ENCODE data around the gene HNRNPF. TPM values are rescaled to one million over a fixed set of nuclear protein-coding genes. Genes with fewer than 3 reads are reported as not detected.

The HNRNPF gene
- total and polyA plus RNA-seq, 2 of the 4 experiments (the other 2 are of a cell fraction), result 169 to 207 TPM

GRCh38 chr10:43340619-43341018, 68.4 kb downstream of the HNRNPF start:
- Histone ChIP-seq H2BK120ac (ENCODE audit: low read depth, low read length) (no peak overlapping the region), H3K4ac (ENCODE audit: low read depth, low read length) (no peak overlapping the region), H2BK15ac (ENCODE audit: low read depth, low read length) (no peak overlapping the region), H2AK5ac (ENCODE audit: low read depth, low read length) (no peak overlapping the region), H3K36me3 (ENCODE audit: control insufficient read depth, insufficient read depth, low read length) (no peaks in the 10 kb centered on the region), H3K27me3 (ENCODE audit: control insufficient read depth, insufficient read depth, low read length) (peaks cover 19% of the 10 kb centered on the region), H4K8ac (ENCODE audit: low read depth in 2 of 2, low read length in 2 of 2) (no peak overlapping the region), H3K56ac (ENCODE audit: extremely low read depth, insufficient read depth, low read length) (no peak overlapping the region), H3K4me1 (ENCODE audit: control insufficient read depth, insufficient read depth, low read length) (no peaks in the 10 kb centered on the region), H3K23ac (ENCODE audit: low read depth, low read length) (no peak overlapping the region), H4K5ac (ENCODE audit: low read depth, low read length) (no peak overlapping the region), H4K20me1 (ENCODE audit: insufficient read depth, low read length) (no peaks in the 10 kb centered on the region), H3K4me3 (ENCODE audit: insufficient read depth, low read depth, low read length) (no peak overlapping the region), H2BK5ac (ENCODE audit: low read depth, low read length, poor library complexity, severe bottlenecking) (no peak overlapping the region), H3K9me1 (ENCODE audit: insufficient read depth, low read length) (no peaks in the 10 kb centered on the region), H3K4me2 (ENCODE audit: low read depth, low read length) (no peak overlapping the region), H2AFZ (replicated peaks; ENCODE audit: low read length, poor library complexity) (no peak overlapping the region), H3K14ac (replicated peaks; ENCODE audit: low read depth, low read length) (no peak overlapping the region), H2AK9ac (replicated peaks; ENCODE audit: low read depth, low read length, poor library complexity) (no peak overlapping the region), H3K27ac (ENCODE audit: insufficient read depth, low read length) (no peak overlapping the region), H3K9me3 (ENCODE audit: control insufficient read depth, insufficient read depth, low read length) (no peaks in the 10 kb centered on the region), H2BK20ac (ENCODE audit: low read depth, low read length) (no peak overlapping the region), H3K9ac (ENCODE audit: low read depth, low read length) (no peak overlapping the region), H3K79me1 (ENCODE audit: low read depth in 1 of 2, low read length in 2 of 2) (no peaks in the 10 kb centered on the region), H4K91ac (ENCODE audit: insufficient read depth, low read depth, low read length) (no peak overlapping the region), H3K18ac (ENCODE audit: low read depth, low read length) (no peak overlapping the region)
- no TSS peak for BruUV-seq (replicated peaks)
- intact Hi-C loops (cut with micrococcal nuclease), result loop anchor here (10.0 kb wide), 1 partner anchor 136 kb away; no protein-coding TSS in a partner anchor
- TF ChIP-seq CTCF (conservative IDR thresholded peaks at IDR 0.05; ENCODE audit: low read depth, low read length) (no peak), ELK1 (IDR thresholded peaks at IDR 0.05; ENCODE audit: borderline replicate concordance, low read depth, low read length) (no peak), CHD1 (IDR thresholded peaks at IDR 0.05; ENCODE audit: low read depth, low read length) (no peak), RAD21 (IDR thresholded peaks at IDR 0.05; ENCODE audit: low read length) (no peak), USF2 (IDR thresholded peaks at IDR 0.05; ENCODE audit: low read depth, low read length) (no peak), MXI1 (IDR thresholded peaks at IDR 0.05; ENCODE audit: borderline replicate concordance, low read depth, low read length) (no peak), CEBPB (IDR thresholded peaks at IDR 0.05; ENCODE audit: low read depth, low read length) (no peak), RFX5 (IDR thresholded peaks at IDR 0.05; ENCODE audit: low read depth, low read length) (no peak)
- CTCF ChIA-PET, result no interaction called here
- dilution Hi-C loops (cut with HindIII; ENCODE audit: low sequenced_read_pairs, unreplicated experiment), result no loop called here
- in situ Hi-C loops (cut with MboI; ENCODE audit: low sequenced_read_pairs), result no loop called here
- ATAC-seq (ENCODE audit: low read depth) (no peak), DNase-seq (no peak)
- 77% methylated on average over 8 of the region's 9 CpGs; no CpG with 5 or more reads in 1 of the 2 experiments for WGBS, 2 experiments (ENCODE audit: extremely low coverage in 2 of 2, insufficient read length in 1 of 2)
- POLR2A ChIA-PET (ENCODE audit: unreplicated experiment), result no interaction called here
